Measurements from ENCODE around the gene TTF2.

TTF2 gene

GRCh38 chr1:117047271-117047670, 12.9 kb upstream of the TTF2 start:
- no peak for DNase-seq

- DNase-seq = no peak
Measured at GRCh38 chr1:117049857-117050256, 10.3 kb upstream of the TTF2 start.

- peak; percentile 35 for DNase-seq
Measured at GRCh38 chr1:117051224-117052064, 8.7 kb upstream of the TTF2 start.

DNA sequence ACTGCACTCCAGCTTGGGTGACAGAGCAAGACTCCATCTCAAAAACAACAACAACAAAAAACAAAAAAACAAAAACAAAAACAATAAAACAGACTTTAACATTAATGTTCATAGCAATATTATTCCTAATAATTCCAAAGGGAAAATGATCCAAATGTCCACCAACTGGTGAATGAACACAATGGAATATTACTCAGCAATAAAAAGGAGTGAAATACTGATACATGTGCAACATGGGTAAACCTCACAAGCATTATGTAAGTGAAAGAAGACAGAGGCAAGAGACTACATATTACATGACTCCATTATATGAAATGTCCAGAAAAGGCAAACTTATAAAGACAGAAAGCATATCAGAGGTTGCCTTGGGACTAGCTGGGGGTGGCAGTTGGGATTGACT, 6.1 kb upstream of the TTF2 start:
- DNase-seq = no peak

- no peak for DNase-seq
Measured at GRCh38 chr1:117058810-117059209, 1.3 kb upstream of the TTF2 start.

DNA sequence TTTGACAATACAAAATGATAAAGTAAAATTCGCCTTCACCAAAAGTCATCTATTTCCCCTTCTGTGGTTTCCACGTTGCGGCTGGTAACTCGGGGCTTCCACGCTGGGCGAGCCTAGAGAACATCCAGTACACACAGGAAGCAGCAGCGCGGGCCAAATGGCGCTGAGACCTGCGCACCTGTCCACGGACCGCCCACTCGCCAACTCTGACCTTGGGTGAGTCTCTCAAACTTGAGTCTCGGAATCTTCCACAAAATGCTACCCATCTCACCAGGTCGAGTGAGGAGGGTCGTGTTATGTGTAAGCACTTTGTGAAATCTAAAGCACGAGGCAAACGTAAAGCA, 820 bp upstream of the TTF2 start:
- peak; percentile 74 for DNase-seq

DNA sequence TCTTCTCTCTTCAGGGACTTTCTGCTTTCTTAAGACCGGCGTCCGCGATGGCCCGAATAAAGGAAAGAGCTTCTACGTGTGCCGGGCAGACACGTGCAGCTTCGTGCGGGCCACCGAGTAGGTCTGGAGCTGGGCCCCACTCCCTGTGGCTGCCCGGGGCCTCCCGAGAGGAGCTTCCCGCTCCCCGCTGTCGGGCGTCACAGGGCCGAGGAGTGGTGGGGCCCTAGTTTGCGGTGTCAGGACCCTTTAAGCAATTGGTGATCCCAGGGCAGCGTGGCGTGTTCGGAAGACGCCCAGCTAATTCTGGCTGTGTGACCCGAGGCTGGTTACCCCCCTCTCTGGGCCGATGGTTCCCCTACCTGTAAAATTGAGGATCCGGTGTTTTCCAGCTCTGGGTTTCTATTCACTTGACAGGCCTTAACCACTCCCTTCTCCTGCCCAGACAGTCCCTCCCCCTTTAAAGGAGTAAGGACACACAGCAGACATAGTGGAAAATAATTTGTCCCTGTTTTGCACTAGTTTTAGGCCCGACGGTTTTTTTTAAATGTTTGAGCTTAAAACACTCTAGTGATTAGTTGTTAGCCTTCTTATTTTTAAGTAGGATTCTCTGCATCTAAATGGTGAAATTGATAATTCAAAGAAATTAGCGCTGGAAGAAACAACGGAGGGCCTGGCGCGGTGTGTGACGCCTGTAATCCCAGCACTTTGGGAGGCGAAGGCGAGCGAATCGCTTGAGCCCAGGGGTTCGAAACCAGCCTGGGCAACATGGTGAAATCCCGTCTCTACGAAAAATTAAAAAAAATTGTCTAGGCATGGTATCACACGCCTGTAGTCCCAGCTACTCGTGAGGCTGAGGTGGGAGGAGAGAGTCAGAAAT, 553 bp downstream of the TTF2 start:
- DNase-seq = peak; percentile 65

- DNase-seq = peak; percentile 47
Measured at GRCh38 chr1:117061986-117062415, 1.9 kb downstream of the TTF2 start.

- DNase-seq = no peak
Measured at GRCh38 chr1:117066367-117066766, 6.2 kb downstream of the TTF2 start.

- DNase-seq = peak; percentile 60
Measured at GRCh38 chr1:117067533-117068370, 7.6 kb downstream of the TTF2 start.

DNA sequence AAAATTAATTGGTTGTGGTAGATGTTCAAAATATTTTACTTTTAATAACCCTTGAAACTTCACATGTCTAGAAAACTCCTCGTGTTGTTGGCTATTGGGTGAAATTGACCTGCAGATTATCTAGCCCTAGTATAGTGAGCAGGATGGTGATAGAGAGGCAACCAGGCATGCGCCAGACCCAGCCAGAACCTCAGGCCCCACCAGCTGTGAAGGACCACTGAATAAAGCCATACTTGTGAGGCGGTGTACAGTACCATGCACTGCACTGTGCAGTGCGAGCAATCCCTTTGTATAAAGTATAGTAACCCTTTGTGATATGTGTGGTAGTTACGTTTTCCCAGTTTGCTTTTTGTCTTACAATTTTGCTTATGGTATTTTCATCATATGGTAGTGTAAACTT, 8.5 kb downstream of the TTF2 start:
- no peak for DNase-seq

GRCh38 chr1:117069220-117069844, 9.2 kb downstream of the TTF2 start:
- DNase-seq = no peak

GRCh38 chr1:117070124-117070523, 10.0 kb downstream of the TTF2 start:
- no peak for DNase-seq

GRCh38 chr1:117076648-117077047, 16.5 kb downstream of the TTF2 start:
- no peak for DNase-seq

- no peak for DNase-seq
Measured at GRCh38 chr1:117077267-117077666, 17.1 kb downstream of the TTF2 start.

- DNase-seq = no peak
Measured at GRCh38 chr1:117079737-117080136, 19.6 kb downstream of the TTF2 start.

- DNase-seq = no peak
Measured at GRCh38 chr1:117084231-117084630, 24.1 kb downstream of the TTF2 start.

- DNase-seq = no peak
Measured at GRCh38 chr1:117087686-117088085, 27.6 kb downstream of the TTF2 start.

DNA sequence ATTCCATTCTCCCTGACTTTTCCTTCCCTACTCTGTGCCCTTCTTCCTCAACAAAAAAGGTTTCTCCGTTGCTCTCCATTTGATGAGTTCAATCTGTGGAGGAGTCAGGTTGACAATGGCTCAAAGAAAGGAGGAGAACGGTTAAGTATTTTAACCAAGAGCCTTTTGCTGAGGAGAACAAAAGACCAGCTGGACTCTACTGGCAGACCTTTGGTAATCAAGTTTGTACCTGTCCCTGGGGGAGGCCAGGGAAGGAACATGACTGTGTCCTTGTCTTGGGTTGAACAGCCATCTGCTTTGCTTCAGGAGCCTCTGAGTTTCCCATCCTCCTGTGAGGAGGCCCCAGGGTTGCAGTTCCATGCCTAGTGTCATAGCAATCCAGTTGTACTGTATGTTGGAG, 29.9 kb downstream of the TTF2 start:
- DNase-seq = no peak

DNA sequence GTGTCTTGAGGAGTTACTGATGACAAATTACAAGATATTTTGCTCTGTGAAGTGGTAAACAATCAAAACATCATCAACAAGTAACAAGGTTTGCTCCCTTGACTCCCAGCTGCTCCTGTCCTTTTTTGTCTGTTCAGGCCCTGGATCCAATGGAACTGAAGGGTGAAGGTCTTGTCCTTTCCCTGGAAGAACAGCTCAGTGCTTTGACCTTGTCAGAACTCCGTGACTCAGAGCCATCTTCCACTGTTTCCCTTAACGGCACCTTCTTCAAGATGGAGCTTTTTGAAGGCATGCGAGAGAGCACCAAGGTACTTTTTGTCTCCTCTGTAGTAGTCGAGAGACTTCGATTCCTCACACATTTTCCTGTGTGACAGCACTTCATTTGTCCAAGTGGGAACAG, 32.5 kb downstream of the TTF2 start:
- DNase-seq = no peak

DNA sequence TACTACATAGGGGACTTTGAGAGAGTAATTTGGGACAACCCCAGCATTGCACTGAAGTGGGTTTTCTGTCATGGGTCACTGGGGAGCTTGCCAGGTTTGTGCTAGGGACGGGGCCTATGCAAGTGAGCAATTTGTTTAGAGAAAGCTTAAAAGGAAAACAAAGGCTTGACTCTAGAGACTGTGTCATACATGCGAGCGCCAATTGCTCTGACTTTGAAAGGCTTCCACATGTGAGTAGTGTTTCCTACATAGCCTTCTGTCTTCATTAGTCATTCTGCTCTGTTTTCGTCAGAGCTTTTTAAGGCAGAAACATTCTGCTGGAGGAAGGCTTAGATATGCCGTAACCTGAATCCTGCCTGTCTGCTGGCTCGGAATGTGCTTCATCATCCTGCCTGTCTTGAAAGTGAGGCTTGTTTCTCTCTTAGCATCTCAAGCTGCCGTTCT, 33.0 kb downstream of the TTF2 start:
- no peak for DNase-seq

DNA sequence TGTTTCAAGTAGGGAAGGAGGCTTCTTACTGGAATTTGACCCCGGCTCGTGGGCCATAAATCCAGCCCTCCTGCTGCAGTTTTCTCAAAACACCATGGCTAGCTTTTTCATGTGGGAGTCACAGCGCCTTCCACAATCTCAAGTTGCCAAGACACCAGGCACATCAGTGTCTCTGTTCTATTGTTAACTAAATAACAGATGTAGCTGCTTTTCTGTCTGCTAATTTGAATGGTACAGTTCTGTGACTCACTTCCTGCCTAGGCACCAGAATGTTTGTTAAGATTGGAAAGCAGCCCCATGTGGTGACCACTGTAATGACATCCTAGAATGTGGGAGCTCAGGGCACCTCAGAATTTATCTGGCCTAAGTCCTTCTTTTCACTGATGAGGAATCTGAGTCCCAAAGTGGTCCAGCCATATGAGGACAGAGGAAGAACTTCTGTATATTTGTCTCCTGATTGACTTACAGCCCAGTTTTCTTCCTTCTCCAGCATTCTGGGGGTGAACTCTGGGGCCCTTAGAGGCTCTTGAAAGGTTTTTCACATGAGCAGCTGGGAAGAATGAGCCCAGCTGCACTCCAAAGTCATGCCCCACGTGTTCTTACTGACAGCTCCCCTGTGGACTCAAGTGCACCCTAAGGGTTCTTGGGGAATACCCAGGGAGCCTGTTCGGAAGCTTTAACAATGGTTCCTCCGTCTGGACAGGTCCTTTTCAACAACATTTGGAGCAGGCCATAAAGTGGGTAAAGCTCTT, 33.9 kb downstream of the TTF2 start:
- peak; percentile 30 for DNase-seq

All from CD4-positive, alpha-beta T cell treated with Interleukin-21 for 1 hour (primary cell).